ENCODE results near the gene ICA1. TPM values are rescaled to one million over a fixed set of nuclear protein-coding genes. Genes with fewer than 3 reads are reported as not detected.

ICA1 gene
- total RNA-seq, 5 donors from 2014 or later (not counting 1 experiment from before 2014, with no cell fraction given), result 0.82 to 2.4 (median 1.1) TPM

GRCh38 chr7:8177109-8177933, 84.6 kb downstream of the ICA1 start:
- H3K9me3 Mint-ChIP-seq, result peaks cover 0 to 3% (median 0%) of the 10 kb centered on the region in 3 donors
- DNase-seq (peak in 1 of 35 experiments; percentile 59), ATAC-seq (replicated peaks in 1 of 4) (no peak)
- Histone ChIP-seq H3K27me3 (replicated peaks in 1 of 2; ENCODE audit: control insufficient read depth in 2 of 2, extremely low read depth in 1 of 2, insufficient read depth in 2 of 2, low read length in 1 of 2) (no peaks in the 10 kb centered on the region), H3K4me1 (ENCODE audit: control insufficient read depth in 1 of 2, extremely low read depth in 1 of 2, insufficient read depth in 2 of 2, low read length in 2 of 2) (peaks cover 41 to 43% of the 10 kb centered on the region in 2 experiments), H3K4me3 (ENCODE audit: control insufficient read depth in 1 of 2, extremely low read depth in 1 of 2, low read length in 1 of 2) (no peak overlapping the region), H3K9me3 (no peaks in the 10 kb centered on the region), H3K36me3 (ENCODE audit: control insufficient read depth in 2 of 2, extremely low read depth in 1 of 2, insufficient read depth in 1 of 2, low read length in 1 of 2) (no peaks in the 10 kb centered on the region), H3K27ac (ENCODE audit: low read length) (peak overlapping the region; percentile 75)
- H3K4me3 Mint-ChIP-seq, result peak overlapping the region; percentile 55 to 71 (median 70)
- H3K27ac Mint-ChIP-seq, result peak overlapping the region; percentile 93 to 99
- H3K27me3 Mint-ChIP-seq, result no peaks in the 10 kb centered on the region
- WGBS (ENCODE audit: insufficient coverage), result 100% methylated on average over 1 of the region's 4 CpGs
- H3K4me1 Mint-ChIP-seq, result peaks cover 57 to 66% (median 66%) of the 10 kb centered on the region in 3 donors
- CTCF ChIA-PET, result interaction anchor here (1.0 to 2.2 kb wide), 4 partner anchors 13 to 496 kb away, joined by 3 to 6 read pairs (median 4); no protein-coding TSS in a partner anchor
- POLR2A ChIA-PET, result interaction anchor here (0.6 to 2.2 kb wide), 3 partner anchors 45 to 132 kb away, joined by 3 to 10 read pairs (median 3); no protein-coding TSS in a partner anchor
- H3K36me3 Mint-ChIP-seq, result no peaks in the 10 kb centered on the region

DNA sequence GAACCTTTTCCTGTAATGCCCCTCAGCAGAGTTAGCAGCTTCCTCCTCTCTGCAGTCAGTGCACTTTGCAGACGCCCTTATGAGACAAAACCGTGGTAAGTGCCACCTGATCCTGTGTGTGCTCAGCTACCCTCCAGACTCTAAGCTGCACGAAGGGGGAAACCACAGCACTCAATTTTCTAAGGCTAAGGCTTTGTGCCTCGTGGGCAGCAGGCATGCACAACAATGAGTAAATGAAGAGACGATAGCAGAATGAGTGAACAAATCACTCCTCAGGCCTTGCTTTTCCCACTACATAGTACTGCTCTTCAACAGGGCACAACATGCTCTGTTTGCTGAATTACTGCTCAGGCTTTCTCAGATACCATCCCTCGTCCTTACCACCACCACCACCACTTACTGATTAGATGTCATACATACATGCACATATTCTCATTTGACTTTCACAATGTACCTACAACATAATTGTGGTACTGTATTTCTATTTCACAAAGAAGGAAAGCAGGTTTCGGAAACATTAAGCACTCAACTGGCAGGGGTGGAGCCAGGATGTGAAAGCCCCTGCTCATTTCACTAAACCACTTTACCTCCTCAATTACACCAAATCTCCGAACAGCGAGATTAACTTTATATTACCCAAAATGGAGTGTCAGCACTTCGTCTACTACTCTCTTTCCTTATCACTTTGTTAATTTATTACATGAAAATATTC, 85.4 kb downstream of the ICA1 start:
- H3K27me3 Mint-ChIP-seq, result no peaks in the 10 kb centered on the region
- CTCF ChIA-PET, result interaction anchor here (1.0 to 2.2 kb wide), 3 partner anchors 14 to 42 kb away, joined by 3 to 6 read pairs (median 3); no protein-coding TSS in a partner anchor
- peak overlapping the region; percentile 93 to 96 for H3K27ac Mint-ChIP-seq
- POLR2A ChIA-PET, result interaction anchor here (0.6 to 2.2 kb wide), 5 partner anchors 12 to 131 kb away, joined by 3 to 10 read pairs (median 3); no protein-coding TSS in a partner anchor
- DNase-seq (peak; percentile 42 to 85 (median 60)), ATAC-seq (replicated peaks in 1 of 4) (peak; percentile 94 to 99 (median 98))
- no peaks in the 10 kb centered on the region for H3K36me3 Mint-ChIP-seq
- 0% methylated on average over 4 of the region's 10 CpGs for WGBS (ENCODE audit: insufficient coverage)
- H3K4me3 ChIP-seq (ENCODE audit: control insufficient read depth in 1 of 2, extremely low read depth in 1 of 2, low read length in 1 of 2), result peak overlapping the region; percentile 23 to 50
- H3K4me1 Mint-ChIP-seq, result peaks cover 57 to 66% (median 60%) of the 10 kb centered on the region in 3 donors
- H3K9me3 Mint-ChIP-seq, result peaks cover 0 to 3% (median 0%) of the 10 kb centered on the region in 3 donors
- H3K4me1 ChIP-seq (ENCODE audit: control insufficient read depth in 1 of 2, extremely low read depth in 1 of 2, insufficient read depth in 2 of 2, low read length in 2 of 2), result peaks cover 41 to 43% of the 10 kb centered on the region in 2 experiments
- H3K36me3 ChIP-seq (ENCODE audit: control insufficient read depth in 2 of 2, extremely low read depth in 1 of 2, insufficient read depth in 1 of 2, low read length in 1 of 2), result no peaks in the 10 kb centered on the region
- H3K27me3 ChIP-seq (replicated peaks in 1 of 2; ENCODE audit: control insufficient read depth in 2 of 2, extremely low read depth in 1 of 2, insufficient read depth in 2 of 2, low read length in 1 of 2), result no peaks in the 10 kb centered on the region
- peak overlapping the region; percentile 55 to 71 (median 70) for H3K4me3 Mint-ChIP-seq
- H3K27ac ChIP-seq (ENCODE audit: low read length), result peak overlapping the region; percentile 75
- H3K9me3 ChIP-seq, result no peaks in the 10 kb centered on the region

GRCh38 chr7:8175929-8176369, 86.0 kb downstream of the ICA1 start:
- Mint-ChIP-seq H3K36me3 (no peaks in the 10 kb centered on the region), H3K4me3 (peak overlapping the region; percentile 55 to 71 (median 70)), H3K4me1 (peaks cover 57 to 66% (median 60%) of the 10 kb centered on the region in 3 donors), H3K27ac (peak overlapping the region; percentile 93 to 96), H3K27me3 (no peaks in the 10 kb centered on the region), H3K9me3 (peaks cover 0 to 3% (median 0%) of the 10 kb centered on the region in 3 donors)
- Histone ChIP-seq H3K9me3 (no peaks in the 10 kb centered on the region), H3K4me3 (ENCODE audit: control insufficient read depth in 1 of 2, extremely low read depth in 1 of 2, low read length in 1 of 2) (peak overlapping the region; percentile 23 to 40), H3K27ac (ENCODE audit: low read length) (peak overlapping the region; percentile 75), H3K36me3 (ENCODE audit: control insufficient read depth in 2 of 2, extremely low read depth in 1 of 2, insufficient read depth in 1 of 2, low read length in 1 of 2) (no peaks in the 10 kb centered on the region), H3K27me3 (replicated peaks in 1 of 2; ENCODE audit: control insufficient read depth in 2 of 2, extremely low read depth in 1 of 2, insufficient read depth in 2 of 2, low read length in 1 of 2) (no peaks in the 10 kb centered on the region), H3K4me1 (ENCODE audit: control insufficient read depth in 1 of 2, extremely low read depth in 1 of 2, insufficient read depth in 2 of 2, low read length in 2 of 2) (peaks cover 41 to 43% of the 10 kb centered on the region in 2 experiments)
- CTCF ChIA-PET, result interaction anchor here (1.0 to 2.2 kb wide), 3 partner anchors 14 to 42 kb away, joined by 3 to 6 read pairs (median 3); no protein-coding TSS in a partner anchor
- DNase-seq (peak in 1 of 35 experiments; percentile 1), ATAC-seq (replicated peaks in 1 of 4) (peak in 1 of 4 experiments; percentile 25)
- 7% methylated on average over 3 of the region's 6 CpGs for WGBS (ENCODE audit: insufficient coverage)
- POLR2A ChIA-PET, result interaction anchor here in 1 of 2 donors (0.7 to 2.2 kb wide), 3 partner anchors 12 to 50 kb away, joined by 3 to 10 read pairs (median 3); no protein-coding TSS in a partner anchor

DNA sequence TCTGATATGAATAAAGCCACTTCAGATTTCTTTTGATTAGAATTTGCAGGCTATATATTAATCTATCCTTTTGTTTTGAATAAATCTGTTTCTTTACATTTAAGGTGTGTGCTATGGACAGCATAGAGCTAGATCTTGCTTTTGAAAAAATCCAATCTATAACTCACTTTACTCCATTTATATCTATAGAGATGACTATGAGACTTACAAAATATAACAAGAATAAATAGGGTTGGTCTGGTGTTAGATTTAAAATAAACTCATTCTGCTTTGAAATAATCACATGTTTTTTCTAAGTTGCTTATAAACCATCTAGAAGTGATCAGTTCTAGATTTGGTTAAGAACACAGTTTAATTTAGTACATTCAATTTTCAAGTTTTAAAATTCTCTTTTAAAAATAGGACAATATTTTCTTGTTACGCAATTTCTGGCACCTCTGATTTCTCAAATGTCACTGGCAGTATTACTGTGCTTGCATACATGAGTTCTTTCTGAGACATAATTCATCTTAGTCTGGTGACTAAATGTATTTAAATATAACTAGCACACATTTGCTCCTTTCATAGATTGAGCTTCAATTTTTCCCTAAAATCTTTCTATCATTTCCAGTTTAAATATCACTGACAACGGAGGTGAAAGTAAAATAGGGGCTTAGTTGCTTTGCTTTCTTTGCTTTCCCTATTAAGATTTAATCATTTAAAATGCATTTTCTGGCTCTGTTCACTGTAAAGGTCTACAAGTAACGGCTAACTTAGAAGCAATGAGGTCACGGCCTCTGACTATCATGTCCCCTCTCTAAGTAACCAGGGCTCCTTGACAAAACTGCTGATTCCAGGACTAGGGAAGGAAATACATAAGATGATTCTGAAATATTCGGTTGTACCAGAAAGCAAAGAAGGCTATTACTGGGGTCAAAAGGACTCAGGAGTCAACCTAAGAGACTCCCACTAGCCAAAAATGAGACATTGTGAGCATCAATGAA, 89.3 kb downstream of the ICA1 start:
- H3K27ac ChIP-seq (ENCODE audit: low read length), result no peak overlapping the region
- Mint-ChIP-seq H3K9me3 (no peaks in the 10 kb centered on the region), H3K27me3 (no peaks in the 10 kb centered on the region), H3K36me3 (no peaks in the 10 kb centered on the region), H3K4me3 (no peak overlapping the region), H3K27ac (peak overlapping the region in 1 of 2 donors; percentile 1), H3K4me1 (peaks cover 40 to 44% (median 42%) of the 10 kb centered on the region in 3 donors)
- H3K4me3 ChIP-seq (ENCODE audit: control insufficient read depth in 1 of 2, extremely low read depth in 1 of 2, low read length in 1 of 2), result no peak overlapping the region
- ATAC-seq (replicated peaks in 1 of 4) (no peak), DNase-seq (no peak)
- H3K4me1 ChIP-seq (ENCODE audit: control insufficient read depth in 1 of 2, extremely low read depth in 1 of 2, insufficient read depth in 2 of 2, low read length in 2 of 2), result peaks cover 27 to 29% of the 10 kb centered on the region in 2 experiments
- no peaks in the 10 kb centered on the region for H3K36me3 ChIP-seq (ENCODE audit: control insufficient read depth in 2 of 2, extremely low read depth in 1 of 2, insufficient read depth in 1 of 2, low read length in 1 of 2)
- H3K27me3 ChIP-seq (replicated peaks in 1 of 2; ENCODE audit: control insufficient read depth in 2 of 2, extremely low read depth in 1 of 2, insufficient read depth in 2 of 2, low read length in 1 of 2), result no peaks in the 10 kb centered on the region
- POLR2A ChIA-PET, result no interaction called here
- WGBS (ENCODE audit: insufficient coverage), result no CpG with 5 or more reads among the region's 5 CpGs
- H3K9me3 ChIP-seq, result no peaks in the 10 kb centered on the region
- CTCF ChIA-PET, result no interaction called here

DNA sequence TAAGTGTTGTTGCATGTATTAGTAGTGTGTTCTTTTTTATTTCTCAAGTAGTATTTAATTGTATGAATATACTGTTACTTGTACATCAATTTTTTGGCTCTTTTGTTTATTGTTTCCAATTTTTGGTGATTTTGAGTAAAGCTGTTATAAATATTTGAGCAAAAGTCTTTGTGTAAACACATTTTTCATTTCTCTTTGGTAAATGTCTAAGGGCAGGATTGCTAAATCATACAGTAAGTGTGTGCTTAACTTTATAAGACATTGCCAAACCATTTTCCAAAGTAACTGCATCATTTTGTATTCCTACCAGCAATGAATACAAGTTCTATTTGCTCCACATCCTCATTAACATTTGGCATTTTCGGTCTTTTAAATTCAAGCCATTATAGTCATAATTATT, 92.8 kb downstream of the ICA1 start:
- H3K27ac ChIP-seq (ENCODE audit: low read length), result no peak overlapping the region
- no peak overlapping the region for H3K4me3 ChIP-seq (ENCODE audit: control insufficient read depth in 1 of 2, extremely low read depth in 1 of 2, low read length in 1 of 2)
- H3K4me3 Mint-ChIP-seq, result no peak overlapping the region
- H3K36me3 ChIP-seq (ENCODE audit: control insufficient read depth in 2 of 2, extremely low read depth in 1 of 2, insufficient read depth in 1 of 2, low read length in 1 of 2), result no peaks in the 10 kb centered on the region
- no peaks in the 10 kb centered on the region for H3K9me3 Mint-ChIP-seq
- DNase-seq (no peak), ATAC-seq (replicated peaks in 1 of 4) (no peak)
- no CpG with 5 or more reads among the region's 1 CpG for WGBS (ENCODE audit: insufficient coverage)
- CTCF ChIA-PET, result interaction anchor here in 1 of 2 donors (0.6 kb wide), 1 partner anchor 57 kb away, joined by 3 read pairs; no protein-coding TSS in a partner anchor
- no peaks in the 10 kb centered on the region for H3K27me3 Mint-ChIP-seq
- no peaks in the 10 kb centered on the region for H3K36me3 Mint-ChIP-seq
- H3K4me1 ChIP-seq (ENCODE audit: control insufficient read depth in 1 of 2, extremely low read depth in 1 of 2, insufficient read depth in 2 of 2, low read length in 2 of 2), result no peaks in the 10 kb centered on the region
- POLR2A ChIA-PET, result interaction anchor here in 1 of 2 donors (0.5 kb wide), 1 partner anchor 9 kb away, joined by 3 read pairs; no protein-coding TSS in a partner anchor
- peaks cover 6 to 10% (median 7%) of the 10 kb centered on the region in 3 donors for H3K4me1 Mint-ChIP-seq
- H3K27me3 ChIP-seq (replicated peaks in 1 of 2; ENCODE audit: control insufficient read depth in 2 of 2, extremely low read depth in 1 of 2, insufficient read depth in 2 of 2, low read length in 1 of 2), result no peaks in the 10 kb centered on the region
- H3K27ac Mint-ChIP-seq, result no peak overlapping the region
- H3K9me3 ChIP-seq, result no peaks in the 10 kb centered on the region
